Measurements from ENCODE around the gene NAV3. TPM values are rescaled to one million over a fixed set of nuclear protein-coding genes. Genes with fewer than 3 reads are reported as not detected.

The NAV3 gene
- polyA plus RNA-seq, 1 donor from 2014 or later, result 36.9 TPM

- H3K4me3 ChIP-seq (ENCODE audit: low read length), result no peak overlapping the region
- no peaks in the 10 kb centered on the region for H3K9me3 ChIP-seq (ENCODE audit: low read length)
- no peaks in the 10 kb centered on the region for H3K27me3 ChIP-seq (ENCODE audit: insufficient read depth, low read depth, low read length)
- H2AFZ ChIP-seq (ENCODE audit: low read depth, low read length), result no peak overlapping the region
- H4K20me1 ChIP-seq (ENCODE audit: insufficient read depth), result no peaks in the 10 kb centered on the region
- H3K27ac ChIP-seq (ENCODE audit: low read length), result no peak overlapping the region
- H3K36me3 ChIP-seq (ENCODE audit: insufficient read depth, low read length), result no peaks in the 10 kb centered on the region
- no peaks in the 10 kb centered on the region for H3K79me2 ChIP-seq (replicated peaks; ENCODE audit: insufficient read depth, low read length)
- H3K9me2 ChIP-seq (ENCODE audit: insufficient read depth, low read length), result no peaks in the 10 kb centered on the region
- no peak overlapping the region for H3K9ac ChIP-seq (ENCODE audit: low read length)
- TF ChIP-seq RAD21 (conservative IDR thresholded peaks at IDR 0.05) (no peak), TAF1 (IDR thresholded peaks at IDR 0.05; ENCODE audit: low read depth) (no peak), POLR2AphosphoS5 (IDR thresholded peaks at IDR 0.05) (no peak)
- no peak overlapping the region for H3K4me2 ChIP-seq (ENCODE audit: low read length)
- H3F3A ChIP-seq (ENCODE audit: insufficient read depth, low read length, poor library complexity, severe bottlenecking), result no peaks in the 10 kb centered on the region
These were observed 289.6 kb downstream of the NAV3 start for GRCh38 chr12:78120306-78120705.

GRCh38 chr12:78120866-78121560 lies 290.3 kb downstream of the NAV3 start:
- Histone ChIP-seq H3K4me3 (ENCODE audit: low read length) (no peak overlapping the region), H3K9ac (ENCODE audit: low read length) (no peak overlapping the region), H3K79me2 (replicated peaks; ENCODE audit: insufficient read depth, low read length) (no peaks in the 10 kb centered on the region), H3K27me3 (ENCODE audit: insufficient read depth, low read depth, low read length) (no peaks in the 10 kb centered on the region), H2AFZ (ENCODE audit: low read depth, low read length) (no peak overlapping the region), H3K9me3 (ENCODE audit: low read length) (no peaks in the 10 kb centered on the region), H3F3A (ENCODE audit: insufficient read depth, low read length, poor library complexity, severe bottlenecking) (no peaks in the 10 kb centered on the region), H3K27ac (ENCODE audit: low read length) (no peak overlapping the region), H4K20me1 (ENCODE audit: insufficient read depth) (no peaks in the 10 kb centered on the region), H3K9me2 (ENCODE audit: insufficient read depth, low read length) (no peaks in the 10 kb centered on the region), H3K4me2 (ENCODE audit: low read length) (no peak overlapping the region), H3K36me3 (ENCODE audit: insufficient read depth, low read length) (no peaks in the 10 kb centered on the region)
- no peak for TF ChIP-seq EZH2 (IDR thresholded peaks at IDR 0.05; ENCODE audit: borderline replicate concordance, insufficient read depth, low read length, poor library complexity, severe bottlenecking)
- no peak for TF ChIP-seq POLR2AphosphoS5 (IDR thresholded peaks at IDR 0.05)
- no peak for TF ChIP-seq SMC3 (conservative IDR thresholded peaks at IDR 0.05; ENCODE audit: poor library complexity)
- TF ChIP-seq RAD21 (conservative IDR thresholded peaks at IDR 0.05), result peak; percentile 53
- TF ChIP-seq EP300 (conservative IDR thresholded peaks at IDR 0.05; ENCODE audit: poor library complexity, severe bottlenecking), result no peak
- TF ChIP-seq MXI1 (conservative IDR thresholded peaks at IDR 0.05; ENCODE audit: poor library complexity, severe bottlenecking), result no peak
- no peak for TF ChIP-seq TAF1 (IDR thresholded peaks at IDR 0.05; ENCODE audit: low read depth)
- TF ChIP-seq REST (IDR thresholded peaks at IDR 0.05; ENCODE audit: borderline replicate concordance), result no peak
- TF ChIP-seq, protein P1, sequence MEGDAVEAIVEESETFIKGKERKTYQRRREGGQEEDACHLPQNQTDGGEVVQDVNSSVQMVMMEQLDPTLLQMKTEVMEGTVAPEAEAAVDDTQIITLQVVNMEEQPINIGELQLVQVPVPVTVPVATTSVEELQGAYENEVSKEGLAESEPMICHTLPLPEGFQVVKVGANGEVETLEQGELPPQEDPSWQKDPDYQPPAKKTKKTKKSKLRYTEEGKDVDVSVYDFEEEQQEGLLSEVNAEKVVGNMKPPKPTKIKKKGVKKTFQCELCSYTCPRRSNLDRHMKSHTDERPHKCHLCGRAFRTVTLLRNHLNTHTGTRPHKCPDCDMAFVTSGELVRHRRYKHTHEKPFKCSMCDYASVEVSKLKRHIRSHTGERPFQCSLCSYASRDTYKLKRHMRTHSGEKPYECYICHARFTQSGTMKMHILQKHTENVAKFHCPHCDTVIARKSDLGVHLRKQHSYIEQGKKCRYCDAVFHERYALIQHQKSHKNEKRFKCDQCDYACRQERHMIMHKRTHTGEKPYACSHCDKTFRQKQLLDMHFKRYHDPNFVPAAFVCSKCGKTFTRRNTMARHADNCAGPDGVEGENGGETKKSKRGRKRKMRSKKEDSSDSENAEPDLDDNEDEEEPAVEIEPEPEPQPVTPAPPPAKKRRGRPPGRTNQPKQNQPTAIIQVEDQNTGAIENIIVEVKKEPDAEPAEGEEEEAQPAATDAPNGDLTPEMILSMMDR (IDR thresholded peaks at IDR 0.05; ENCODE audit: poor library complexity, severe bottlenecking), result peak; percentile 51

Data from neural cell (in vitro differentiated cells).